Endothelial cell of umbilical vein (primary cell): ENCODE results near the gene TCAF2. TPM values are rescaled to one million over a fixed set of nuclear protein-coding genes. Genes with fewer than 3 reads are reported as not detected.
"Not testable (repeated sequence)": the region's sequence is repeated elsewhere in the genome, so short reads cannot be mapped to it uniquely, and the experiment has no call there.

ENCODE experiments used
- BruUV-seq: library from RNA; stranded (reverse); fragments of 400-500 nt; replicated peaks from 2 replicates; lab custom pipeline; 2021; lab: Mats Ljungman, UMichigan
- CTCF ChIA-PET: fragments of 300-600, 350-600 bp; sonication (Branson Sonifier 250); formaldehyde crosslinking; loops from one replicate; lab custom pipeline; 2021; ENCODE audit warnings: antibody characterized with exemption, inconsistent platforms; lab: Charles Lee
- POLR2A ChIA-PET: fragments of 300-600, 350-600 bp; sonication (Branson Sonifier 250); formaldehyde crosslinking; loops from one replicate; lab custom pipeline; 2021; ENCODE audit warnings: antibody characterized with exemption, inconsistent platforms; lab: Charles Lee
- DNase-seq: peaks from one replicate; pipeline ENCODE4 v3.0.0-alpha.2; 2011; ENCODE audit warnings: low read depth, low spot score
- FAIRE-seq: peaks from 2 replicates; lab custom pipeline; 2011; peaks lifted over from hg19 to GRCh38; lab: Jason Lieb, UNC
- H2AFZ ChIP-seq: 2 replicates; pipeline ENCODE4 v1.6.0; 2012; ENCODE audit warnings: low read depth, low read length, control low read depth, inconsistent platforms
- H3K27ac ChIP-seq: 2 replicates; pipeline ENCODE4 v1.5.1; 2011; ENCODE audit warnings: low read depth, mild to moderate bottlenecking, control low read depth, low read length, moderate library complexity; ENCODE audit not compliant: insufficient read depth
- H3K27me3 ChIP-seq, 2 experiments: 2 replicates each; pipeline versions ENCODE4 v1.6.0 to v1.6.1; 2011; ENCODE audit warnings: low read length in 2 of 2, mixed read lengths in 1 of 2; ENCODE audit not compliant: control insufficient read depth in 2 of 2, insufficient read depth in 2 of 2
- H3K36me3 ChIP-seq, 2 experiments: 2 replicates in 1 of 2; 3 replicates in 1 of 2; pipeline ENCODE4 v1.5.1; 2011; ENCODE audit warnings: low read length in 2 of 2, mild to moderate bottlenecking in 1 of 2, moderate library complexity in 1 of 2; ENCODE audit not compliant: control insufficient read depth in 2 of 2, insufficient read depth in 2 of 2; ENCODE audit errors: extremely low read depth in 1 of 2
- H3K4me1 ChIP-seq: 3 replicates; pipeline ENCODE4 v1.5.1; 2011; ENCODE audit warnings: mild to moderate bottlenecking, low read length; ENCODE audit not compliant: control insufficient read depth, insufficient read depth; ENCODE audit errors: extremely low read depth
- H3K4me2 ChIP-seq: 2 replicates; pipeline ENCODE4 v1.6.1; 2011; ENCODE audit warnings: low read length, control low read depth, mixed read lengths; ENCODE audit not compliant: insufficient read depth
- H3K4me3 ChIP-seq, 3 experiments: fragments of 200-600 bp in 1 of 3; sonication (generic), shearing (Covaris generic) in 1 of 3; replicated peaks in 1 of 3; 2 replicates each; pipeline ENCODE4 v1.5.1; 2011 to 2016; ENCODE audit warnings: control low read depth in 3 of 3, low read length in 3 of 3, mild to moderate bottlenecking in 2 of 3, inconsistent platforms in 1 of 3, low read depth in 1 of 3, moderate library complexity in 1 of 3; ENCODE audit not compliant: insufficient read depth in 1 of 3
- H3K79me2 ChIP-seq: 2 replicates; pipeline ENCODE4 v1.6.0; 2012; ENCODE audit warnings: low read length, inconsistent platforms; ENCODE audit not compliant: control insufficient read depth, insufficient read depth
- H3K9ac ChIP-seq: replicated peaks from 2 replicates; pipeline ENCODE3; 2011; ENCODE audit warnings: low read length, control low read depth; ENCODE audit not compliant: insufficient read depth; ENCODE audit errors: extremely low read depth
- H3K9me1 ChIP-seq: replicated peaks from 3 replicates; pipeline ENCODE4 v1.6.0; 2011; ENCODE audit warnings: mild to moderate bottlenecking, low read length; ENCODE audit not compliant: control insufficient read depth, insufficient read depth; ENCODE audit errors: extremely low read depth
- H3K9me3 ChIP-seq: replicated peaks from 2 replicates; pipeline ENCODE4 v1.5.1; 2012; ENCODE audit warnings: low read length, inconsistent platforms; ENCODE audit not compliant: control insufficient read depth, insufficient read depth
- H4K20me1 ChIP-seq: replicated peaks from 2 replicates; pipeline ENCODE3; 2011; ENCODE audit warnings: mild to moderate bottlenecking, low read length; ENCODE audit not compliant: control insufficient read depth, insufficient read depth; ENCODE audit errors: extremely low read depth
- dilution Hi-C: fragments of 300-500 bp; cut with MboI; formaldehyde crosslinking; loops from one replicate; pipeline ENCODE4 v1.15.0; 2019; ENCODE audit warnings: low sequenced_read_pairs; ENCODE audit not compliant: extremely low pct_ligation_motif_present
- intact Hi-C: fragments of 100-400 bp; cut with micrococcal nuclease; formaldehyde crosslinking; loops from one replicate; pipeline ENCODE4 v1.10.0; 2022
- polyA plus RNA-seq, 4 experiments: library from polyadenylated mRNA; depleted of rRNA in 3 of 4; stranded (reverse) in 3 of 4; unstranded in 1 of 4; fragments of >200 nt; gene quantifications; 2 replicates each; pipeline versions ENCODE4 v1.2.1 to v1.2.3, GENCODE V29; 2011 to 2012; ENCODE audit warnings: missing spikeins in 1 of 4
- total RNA-seq: library from RNA; stranded (reverse); gene quantifications from 2 replicates; pipeline ENCODE4 v1.2.3, GENCODE V29; 2021

Gene TCAF2
- total and polyA plus RNA-seq, 2 donors (not counting 3 experiments of a cell fraction or from before 2014, with no cell fraction given): 6.9 to 7.1 TPM

GRCh38 chr7:143639372-143639771 is 18.6 kb downstream of the TCAF2 start:
- BruUV-seq, H3K36me3 ChIP-seq, H4K20me1 ChIP-seq, dilution Hi-C loops, H3K79me2 ChIP-seq, H3K27ac ChIP-seq, H2AFZ ChIP-seq, DNase-seq, CTCF ChIA-PET, H3K9me3 ChIP-seq, H3K27me3 ChIP-seq, H3K9me1 ChIP-seq, H3K4me1 ChIP-seq, H3K9ac ChIP-seq, intact Hi-C loops, POLR2A ChIA-PET, H3K4me2 ChIP-seq, H3K4me3 ChIP-seq, FAIRE-seq: not testable (repeated sequence)

GRCh38 chr7:143640528-143641189 is 19.9 kb downstream of the TCAF2 start:
- H3K27ac ChIP-seq, dilution Hi-C loops, H3K4me2 ChIP-seq, DNase-seq, H3K9ac ChIP-seq, intact Hi-C loops, H3K36me3 ChIP-seq, FAIRE-seq, H2AFZ ChIP-seq, H3K9me3 ChIP-seq, H3K27me3 ChIP-seq, H3K79me2 ChIP-seq, H3K9me1 ChIP-seq, BruUV-seq, POLR2A ChIA-PET, H3K4me3 ChIP-seq, H3K4me1 ChIP-seq, CTCF ChIA-PET, H4K20me1 ChIP-seq: not testable (repeated sequence)

GRCh38 chr7:143646598-143646997 is 25.8 kb downstream of the TCAF2 start:
- H3K9me1 ChIP-seq, FAIRE-seq, H3K27ac ChIP-seq, CTCF ChIA-PET, dilution Hi-C loops, H2AFZ ChIP-seq, intact Hi-C loops, H3K9ac ChIP-seq, H3K36me3 ChIP-seq, H3K4me1 ChIP-seq, H3K4me3 ChIP-seq, H3K79me2 ChIP-seq, DNase-seq, H3K9me3 ChIP-seq, H3K27me3 ChIP-seq, POLR2A ChIA-PET, H3K4me2 ChIP-seq, BruUV-seq, H4K20me1 ChIP-seq: not testable (repeated sequence)

GRCh38 chr7:143649902-143650301 is 29.1 kb downstream of the TCAF2 start:
- H3K9me3 ChIP-seq, H3K27me3 ChIP-seq, H4K20me1 ChIP-seq, H3K4me1 ChIP-seq, H3K27ac ChIP-seq, DNase-seq, H3K36me3 ChIP-seq, intact Hi-C loops, H3K79me2 ChIP-seq, dilution Hi-C loops, H3K9ac ChIP-seq, H3K9me1 ChIP-seq, H3K4me3 ChIP-seq, POLR2A ChIA-PET, CTCF ChIA-PET, H3K4me2 ChIP-seq, FAIRE-seq, H2AFZ ChIP-seq: not testable (repeated sequence)
- TSS peak; percentile 94 for BruUV-seq
